ENCODE data around the gene TANGO2. TPM values are rescaled to one million over a fixed set of nuclear protein-coding genes. Genes with fewer than 3 reads are reported as not detected.
A peak's percentile ranks its signal among the peaks of the same experiment; 100 is the strongest.

The TANGO2 gene
- total and polyA plus RNA-seq, 10 of the 15 experiments (the other 5 are each of a cell fraction or from before 2014, with no cell fraction given), result 4.0 to 24.8 (median 20.9) TPM

GRCh38 chr22:19984201-19984753 is 36.6 kb upstream of the TANGO2 start:
- Histone ChIP-seq H3K4me1 (ENCODE audit: control insufficient read depth, insufficient read depth, low read length) (no peaks in the 10 kb centered on the region), H3K27ac (ENCODE audit: control insufficient read depth, insufficient read depth) (no peak overlapping the region), H3K79me2 (ENCODE audit: control insufficient read depth, insufficient read depth, low read length) (no peaks in the 10 kb centered on the region), H3K27me3 (replicated peaks in 1 of 2; ENCODE audit: control insufficient read depth in 2 of 2, insufficient read depth in 2 of 2, low read length in 1 of 2) (0 out of 4 replicates have a peak, but pooled peaks cover 0 to 2% of the 10 kb centered on the region in 2 experiments), H3K36me3 (ENCODE audit: control insufficient read depth in 2 of 2, insufficient read depth in 2 of 2, low read length in 1 of 2) (no peaks in the 10 kb centered on the region; a peak in 1 of 4 replicates), H3K9me3 (replicated peaks; ENCODE audit: control insufficient read depth, insufficient read depth, low read length) (no peaks in the 10 kb centered on the region), H2AFZ (ENCODE audit: control insufficient read depth, low read depth, low read length) (no peak overlapping the region), H4K20me1 (ENCODE audit: control insufficient read depth, insufficient read depth) (no peaks in the 10 kb centered on the region), H3K4me2 (ENCODE audit: control insufficient read depth, insufficient read depth) (no peak overlapping the region), H3K4me3 (no peak overlapping the region), H3K9ac (ENCODE audit: control insufficient read depth, insufficient read depth, low read length) (no peak overlapping the region)
- RAD21 ChIA-PET (ENCODE audit: unreplicated experiment), result no interaction called here
- BruUV-seq (replicated peaks), result no TSS peak
- FAIRE-seq (no peak), ATAC-seq (peak; percentile 33), DNase-seq (ENCODE audit: low read depth, low spot score) (no peak)
- intact Hi-C loops (cut with micrococcal nuclease; ENCODE audit: unreplicated experiment), result no loop called here
- SMC1A ChIA-PET (ENCODE audit: uncharacterized antibody, unreplicated experiment), result no interaction called here
- WGBS (ENCODE audit: insufficient coverage, insufficient replicate concordance, low lambda C conversion rate, missing lambda C conversion rate), result 46% methylated on average over 19 of the region's 19 CpGs
- TF ChIP-seq YBX1 (IDR thresholded peaks at IDR 0.05) (no peak), JUNB (IDR thresholded peaks at IDR 0.05) (peak; percentile 69; the same call in 1 of the 2 replicates), GATAD2B (conservative IDR thresholded peaks at IDR 0.05; ENCODE audit: low read depth) (no peak), CBX5 (IDR thresholded peaks at IDR 0.05; ENCODE audit: low read depth) (no peak), CEBPB (IDR thresholded peaks at IDR 0.05; ENCODE audit: borderline replicate concordance in 1 of 2, low read depth in 2 of 2, low read length in 2 of 2) (no peak), TBL1XR1 (IDR thresholded peaks at IDR 0.05; ENCODE audit: low read depth, low read length) (no peak), NFYB (IDR thresholded peaks at IDR 0.05; ENCODE audit: insufficient read depth, low read depth, low read length) (no peak), POLR2A (IDR thresholded peaks at IDR 0.05; ENCODE audit: low read depth, low read length) (no peak), ZNF687 (IDR thresholded peaks at IDR 0.05) (no peak), TARDBP (IDR thresholded peaks at IDR 0.05; ENCODE audit: borderline replicate concordance) (no peak), MEF2A (IDR thresholded peaks at IDR 0.05; ENCODE audit: insufficient read depth, low read depth, low read length) (peak; percentile 65; the same call in 1 of the 2 replicates), ATF3 (IDR thresholded peaks at IDR 0.05; ENCODE audit: borderline replicate concordance, extremely low read depth, low read depth, low read length) (no peak), KLF5 (IDR thresholded peaks at IDR 0.05; ENCODE audit: partially characterized antibody) (no peak), SIN3A (IDR thresholded peaks at IDR 0.05; ENCODE audit: low read depth, low read length) (no peak), ZNF217 (IDR thresholded peaks at IDR 0.05) (no peak)
- in situ Hi-C loops (cut with MboI), result no loop called here
- POLR2A ChIA-PET, result no interaction called here
- CTCF ChIA-PET, result no interaction called here
